IMR-90 (cell line): ENCODE results near the gene MCM5. TPM values are rescaled to one million over a fixed set of nuclear protein-coding genes. Genes with fewer than 3 reads are reported as not detected.

Source experiments
- ATAC-seq: fragments of 200-7000 bp; cut with Tn5 transposase; 2 replicates; pipeline ENCODE4 v1.9.1; 2020; ENCODE audit warnings: low read depth, mild to moderate bottlenecking, moderate library complexity
- BruUV-seq: library from RNA; stranded (reverse); fragments of 400-500 nt; replicated peaks from 2 replicates; lab custom pipeline; 2021; lab: Mats Ljungman, UMichigan
- CTCF ChIA-PET: fragments of 300-600 bp; formaldehyde crosslinking; extraction: SDS; loops from one replicate; lab custom pipeline; 2021; ENCODE audit warnings: antibody characterized with exemption; lab: Yijun Ruan, JAX
- POLR2A ChIA-PET: fragments of 300-600 bp; sonication (Branson Sonifier 250); formaldehyde crosslinking; loops from one replicate; lab custom pipeline; 2022; ENCODE audit warnings: antibody characterized with exemption; ENCODE audit not compliant: unreplicated experiment; lab: Charles Lee
- DNase-seq: peaks from one replicate; pipeline ENCODE4 v3.0.0; 2013
- H2AFZ ChIP-seq: replicated peaks from 2 replicates; pipeline ENCODE3; 2013; ENCODE audit warnings: low read length, mild to moderate bottlenecking; ENCODE audit not compliant: poor library complexity
- H2AK5ac ChIP-seq: 2 replicates; pipeline ENCODE4 v1.6.1; 2013; ENCODE audit warnings: low read depth, low read length, inconsistent platforms
- H2AK9ac ChIP-seq: replicated peaks from 2 replicates; pipeline ENCODE3; 2013; ENCODE audit warnings: mild to moderate bottlenecking, low read depth, low read length, moderate library complexity; ENCODE audit not compliant: poor library complexity
- H2BK120ac ChIP-seq: 2 replicates; pipeline ENCODE4 v1.6.1; 2013; ENCODE audit warnings: low read depth, low read length, inconsistent platforms
- H2BK15ac ChIP-seq: 3 replicates; pipeline ENCODE4 v1.6.1; 2013; ENCODE audit warnings: low read depth, low read length, inconsistent platforms
- H2BK20ac ChIP-seq: 2 replicates; pipeline ENCODE4 v1.6.1; 2013; ENCODE audit warnings: low read depth, mild to moderate bottlenecking, inconsistent platforms, low read length, moderate library complexity
- H2BK5ac ChIP-seq: 2 replicates; pipeline ENCODE4 v1.6.1; 2013; ENCODE audit warnings: mild to moderate bottlenecking, low read depth, low read length, inconsistent platforms; ENCODE audit not compliant: poor library complexity, severe bottlenecking
- H3K14ac ChIP-seq: replicated peaks from 2 replicates; pipeline ENCODE4 v1.6.1; 2013; ENCODE audit warnings: low read depth, low read length, inconsistent platforms
- H3K18ac ChIP-seq: 2 replicates; pipeline ENCODE4 v1.6.1; 2013; ENCODE audit warnings: low read depth, low read length, control low read depth
- H3K23ac ChIP-seq: 2 replicates; pipeline ENCODE4 v1.6.1; 2013; ENCODE audit warnings: low read depth, low read length, inconsistent platforms
- H3K27ac ChIP-seq: 2 replicates; pipeline ENCODE4 v1.5.1; 2013; ENCODE audit warnings: mild to moderate bottlenecking, control low read depth, low read length; ENCODE audit not compliant: insufficient read depth
- H3K27me3 ChIP-seq: 2 replicates; pipeline ENCODE4 v1.6.1; 2013; ENCODE audit warnings: low read length; ENCODE audit not compliant: control insufficient read depth, insufficient read depth
- H3K36me3 ChIP-seq: 2 replicates; pipeline ENCODE4 v1.6.1; 2013; ENCODE audit warnings: low read length, mixed read lengths; ENCODE audit not compliant: control insufficient read depth, insufficient read depth
- H3K4ac ChIP-seq: 2 replicates; pipeline ENCODE4 v1.6.1; 2013; ENCODE audit warnings: low read depth, low read length, inconsistent platforms
- H3K4me1 ChIP-seq: 2 replicates; pipeline ENCODE4 v1.6.1; 2013; ENCODE audit warnings: low read length, mixed read lengths; ENCODE audit not compliant: control insufficient read depth, insufficient read depth
- H3K4me2 ChIP-seq: 2 replicates; pipeline ENCODE4 v1.6.1; 2013; ENCODE audit warnings: low read depth, mild to moderate bottlenecking, control low read depth, low read length, moderate library complexity
- H3K4me3 ChIP-seq: 2 replicates; pipeline ENCODE4 v1.5.1; 2013; ENCODE audit warnings: low read depth, mild to moderate bottlenecking, control low read depth, low read length, moderate library complexity; ENCODE audit not compliant: insufficient read depth
- H3K56ac ChIP-seq: 2 replicates; pipeline ENCODE4 v1.6.1; 2013; ENCODE audit warnings: low read length, inconsistent platforms; ENCODE audit not compliant: insufficient read depth; ENCODE audit errors: extremely low read depth
- H3K79me1 ChIP-seq, 2 experiments: 2 replicates each; pipeline ENCODE4 v1.6.1; 2013; ENCODE audit warnings: low read length in 2 of 2, inconsistent platforms in 1 of 2, low read depth in 1 of 2
- H3K9ac ChIP-seq: 2 replicates; pipeline ENCODE4 v1.6.1; 2013; ENCODE audit warnings: low read depth, low read length, control low read depth
- H3K9me1 ChIP-seq: 2 replicates; pipeline ENCODE4 v1.6.1; 2013; ENCODE audit warnings: low read length, inconsistent platforms; ENCODE audit not compliant: insufficient read depth
- H3K9me3 ChIP-seq: 2 replicates; pipeline ENCODE4 v1.6.1; 2013; ENCODE audit warnings: low read length; ENCODE audit not compliant: control insufficient read depth, insufficient read depth
- H4K20me1 ChIP-seq: 2 replicates; pipeline ENCODE4 v1.6.1; 2013; ENCODE audit warnings: low read length, inconsistent platforms; ENCODE audit not compliant: insufficient read depth
- H4K5ac ChIP-seq: 2 replicates; pipeline ENCODE4 v1.6.1; 2013; ENCODE audit warnings: mild to moderate bottlenecking, low read depth, low read length, control low read depth
- H4K8ac ChIP-seq, 2 experiments: 2 replicates each; pipeline ENCODE4 v1.6.1; 2013; ENCODE audit warnings: low read depth in 2 of 2, low read length in 2 of 2, control low read depth in 1 of 2, inconsistent platforms in 1 of 2
- H4K91ac ChIP-seq: 2 replicates; pipeline ENCODE4 v1.6.1; 2013; ENCODE audit warnings: low read depth, low read length, inconsistent platforms; ENCODE audit not compliant: insufficient read depth
- BHLHE40 ChIP-seq: fragments of 150-350 bp; IDR thresholded peaks from 2 replicates; pipeline ENCODE4 v1.6.1; 2016; ENCODE audit warnings: mild to moderate bottlenecking, low read depth, low read length
- CEBPB ChIP-seq: IDR thresholded peaks from 2 replicates; pipeline ENCODE4 v1.6.1; 2012; ENCODE audit warnings: low read depth, low read length, improper control_type of control experiment
- CTCF ChIP-seq: conservative IDR thresholded peaks from 2 replicates; pipeline ENCODE4 v1.5.1; 2012; ENCODE audit warnings: mild to moderate bottlenecking, low read depth, low read length, improper control_type of control experiment
- ELK1 ChIP-seq: fragments of 150-350 bp; IDR thresholded peaks from 2 replicates; pipeline ENCODE4 v1.6.1; 2016; ENCODE audit warnings: low read depth, mild to moderate bottlenecking, low read length, moderate library complexity, borderline replicate concordance
- FOS ChIP-seq: fragments of 150-350 bp; IDR thresholded peaks from 2 replicates; pipeline ENCODE4 v1.6.1; 2016; ENCODE audit warnings: low read depth, low read length
- MAFK ChIP-seq: IDR thresholded peaks from 2 replicates; pipeline ENCODE4 v1.6.1; 2012; ENCODE audit warnings: low read depth, low read length, improper control_type of control experiment
- MAZ ChIP-seq: IDR thresholded peaks from 2 replicates; pipeline ENCODE4 v1.6.1; 2012; ENCODE audit warnings: low read depth, mild to moderate bottlenecking, low read length, improper control_type of control experiment, moderate library complexity, borderline replicate concordance
- MXI1 ChIP-seq: IDR thresholded peaks from 2 replicates; pipeline ENCODE4 v1.6.1; 2012; ENCODE audit warnings: low read depth, mild to moderate bottlenecking, low read length, moderate library complexity, borderline replicate concordance
- NFE2L2 ChIP-seq: fragments of 150-350 bp; IDR thresholded peaks from 2 replicates; pipeline ENCODE4 v1.6.1; 2016; ENCODE audit warnings: low read depth, mild to moderate bottlenecking, low read length
- POLR2A ChIP-seq: IDR thresholded peaks from 2 replicates; pipeline ENCODE4 v1.6.1; 2012; ENCODE audit warnings: mild to moderate bottlenecking, low read depth, low read length
- RAD21 ChIP-seq: IDR thresholded peaks from 2 replicates; pipeline ENCODE4 v1.6.1; 2012; ENCODE audit warnings: low read length, improper control_type of control experiment
- RCOR1 ChIP-seq: IDR thresholded peaks from 2 replicates; pipeline ENCODE4 v1.6.1; 2012; ENCODE audit warnings: mild to moderate bottlenecking, low read length, improper control_type of control experiment; ENCODE audit not compliant: insufficient replicate concordance
- RFX5 ChIP-seq: IDR thresholded peaks from 2 replicates; pipeline ENCODE4 v1.8.0; 2012; ENCODE audit warnings: low read depth, mild to moderate bottlenecking, low read length, moderate library complexity
- SMC3 ChIP-seq: fragments of 150-350 bp; IDR thresholded peaks from 2 replicates; pipeline ENCODE4 v1.6.1; 2016; ENCODE audit warnings: low read depth, mild to moderate bottlenecking, antibody characterized with exemption, low read length, moderate library complexity
- USF2 ChIP-seq: fragments of 150-350 bp; IDR thresholded peaks from 2 replicates; pipeline ENCODE4 v1.6.1; 2017; ENCODE audit warnings: mild to moderate bottlenecking, antibody characterized with exemption, low read length, low read depth
- WGBS, 2 experiments: methylation state at CpG; one replicate each; pipeline versions ENCODE4 v1.1.5 to v1.1.7; 2013; ENCODE audit warnings: missing lambda C conversion rate in 2 of 2; ENCODE audit not compliant: insufficient read length in 1 of 2; ENCODE audit errors: extremely low coverage in 2 of 2; 5-methylcytosine and 5-hydroxymethylcytosine counted together
- dilution Hi-C: fragments of 300-500 bp; cut with HindIII; formaldehyde crosslinking; loops from one replicate; pipeline ENCODE4 v1.14.3; 2018; ENCODE audit warnings: low sequenced_read_pairs; ENCODE audit not compliant: unreplicated experiment
- in situ Hi-C: fragments of 300-500 bp; cut with MboI; formaldehyde crosslinking; loops from 3 replicates; pipeline ENCODE4 v1.14.3; 2019; ENCODE audit warnings: low sequenced_read_pairs, inconsistent platforms, mixed read lengths
- intact Hi-C: fragments of 100-400 bp; cut with micrococcal nuclease; formaldehyde crosslinking; loops from 2 replicates; pipeline ENCODE4 v1.10.0; 2022
- polyA plus RNA-seq, 3 experiments: library from polyadenylated mRNA; depleted of rRNA; stranded (reverse); fragments of >200 nt; gene quantifications; 2 replicates each; pipeline ENCODE4 v1.2.3, GENCODE V29; 2012; ENCODE audit warnings: low replicate concordance in 1 of 3
- total RNA-seq: library from RNA; depleted of rRNA; stranded (reverse); fragments of >200 nt; gene quantifications from 2 replicates; pipeline ENCODE4 v1.2.3, GENCODE V29; 2012

MCM5 gene
- total and polyA plus RNA-seq, 2 of the 4 experiments (the other 2 are of a cell fraction) = 43.0 to 58.6 TPM

- no TSS peak for BruUV-seq
- DNase-seq (no peak), ATAC-seq (no peak)
- Histone ChIP-seq H3K27me3 (no peaks in the 10 kb centered on the region), H3K4me2 (no peak overlapping the region), H2AFZ (no peak overlapping the region), H2AK9ac (no peak overlapping the region), H3K56ac (no peak overlapping the region), H3K23ac (no peak overlapping the region), H3K36me3 (no peaks in the 10 kb centered on the region), H3K9ac (no peak overlapping the region), H4K8ac (no peak overlapping the region), H3K27ac (no peak overlapping the region), H2BK20ac (no peak overlapping the region), H3K14ac (no peak overlapping the region), H4K5ac (no peak overlapping the region), H3K4me3 (no peak overlapping the region), H3K18ac (no peak overlapping the region), H3K9me1 (no peaks in the 10 kb centered on the region), H4K20me1 (peaks cover 3% of the 10 kb centered on the region; the same call in 1 of the 2 replicates), H2BK120ac (no peak overlapping the region), H2BK15ac (no peak overlapping the region), H2BK5ac (no peak overlapping the region), H3K4ac (no peak overlapping the region), H3K79me1 (peaks cover 0 to 14% of the 10 kb centered on the region in 2 experiments; a peak in 1 of 4 replicates), H3K4me1 (0 out of 2 replicates have a peak, but pooled peaks cover 2% of the 10 kb centered on the region), H4K91ac (no peak overlapping the region), H2AK5ac (no peak overlapping the region), H3K9me3 (peaks cover 10% of the 10 kb centered on the region)
- ChIA-PET CTCF (interaction anchor here (0.6 kb wide), 1 partner anchor 137 kb away, joined by 3 read pairs; no protein-coding TSS in a partner anchor), POLR2A (no interaction called here)
- in situ Hi-C loops (loop anchor here (5.0 to 10.0 kb wide), 3 partner anchors 148 to 691 kb away; no protein-coding TSS in a partner anchor), dilution Hi-C loops (no loop called here), intact Hi-C loops (loop anchor here (5.0 to 10.0 kb wide), 3 partner anchors 133 to 491 kb away; no protein-coding TSS in a partner anchor)
- 100% methylated on average over 1 of the region's 5 CpGs; no CpG with 5 or more reads in 1 of the 2 experiments for WGBS, 2 experiments
- TF ChIP-seq FOS (no peak), BHLHE40 (no peak), RAD21 (no peak), MAFK (no peak), MXI1 (no peak), CTCF (no peak), POLR2A (no peak), MAZ (no peak), RFX5 (no peak), ELK1 (no peak), USF2 (no peak), NFE2L2 (no peak), RCOR1 (no peak), SMC3 (no peak), CEBPB (no peak)
These were observed 34.2 kb downstream of the MCM5 start for GRCh38 chr22:35434061-35434710.
